Measurements from ENCODE around the gene IVD.
A peak's percentile ranks its signal among the peaks of the same experiment; 100 is the strongest.

IVD gene

GRCh38 chr15:40405501-40406381 is at the start of gene IVD:
TSS of gene IVD (plus strand) at chr15:40405795. CDS start at chr15:40405828, 33 bp downstream.
- DNase-seq (ENCODE audit: low spot score): peak; percentile 100

DNA sequence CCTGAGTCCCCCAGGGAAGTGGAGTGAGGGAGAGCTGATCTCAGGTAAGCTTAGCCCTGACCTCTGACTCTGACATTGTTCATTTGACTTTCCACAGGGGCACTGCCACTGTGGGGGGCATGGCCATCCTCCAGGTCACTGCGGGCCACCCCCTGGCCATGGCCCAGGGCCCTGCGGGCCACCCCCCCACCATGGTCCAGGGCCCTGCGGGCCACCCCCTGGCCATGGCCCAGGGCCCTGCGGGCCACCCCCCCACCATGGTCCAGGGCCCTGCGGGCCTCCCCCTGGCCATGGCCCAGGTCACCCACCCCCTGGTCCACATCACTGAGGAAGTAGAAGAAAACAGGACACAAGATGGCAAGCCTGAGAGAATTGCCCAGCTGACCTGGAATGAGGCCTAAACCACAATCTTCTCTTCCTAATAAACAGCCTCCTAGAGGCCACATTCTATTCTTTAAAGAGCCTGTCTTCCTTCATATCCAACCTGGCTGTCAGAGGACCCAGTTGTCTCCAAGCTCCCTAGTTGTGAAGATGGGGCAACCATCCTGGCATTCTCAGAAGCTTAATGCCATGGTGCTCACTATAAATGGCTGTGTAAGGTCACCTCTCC is 49.5 kb upstream of the IVD start:
- no peak for DNase-seq (ENCODE audit: low spot score)

- DNase-seq (ENCODE audit: low spot score): no peak
Observed at GRCh38 chr15:40357246-40357645, 48.3 kb upstream of the IVD start.

DNA sequence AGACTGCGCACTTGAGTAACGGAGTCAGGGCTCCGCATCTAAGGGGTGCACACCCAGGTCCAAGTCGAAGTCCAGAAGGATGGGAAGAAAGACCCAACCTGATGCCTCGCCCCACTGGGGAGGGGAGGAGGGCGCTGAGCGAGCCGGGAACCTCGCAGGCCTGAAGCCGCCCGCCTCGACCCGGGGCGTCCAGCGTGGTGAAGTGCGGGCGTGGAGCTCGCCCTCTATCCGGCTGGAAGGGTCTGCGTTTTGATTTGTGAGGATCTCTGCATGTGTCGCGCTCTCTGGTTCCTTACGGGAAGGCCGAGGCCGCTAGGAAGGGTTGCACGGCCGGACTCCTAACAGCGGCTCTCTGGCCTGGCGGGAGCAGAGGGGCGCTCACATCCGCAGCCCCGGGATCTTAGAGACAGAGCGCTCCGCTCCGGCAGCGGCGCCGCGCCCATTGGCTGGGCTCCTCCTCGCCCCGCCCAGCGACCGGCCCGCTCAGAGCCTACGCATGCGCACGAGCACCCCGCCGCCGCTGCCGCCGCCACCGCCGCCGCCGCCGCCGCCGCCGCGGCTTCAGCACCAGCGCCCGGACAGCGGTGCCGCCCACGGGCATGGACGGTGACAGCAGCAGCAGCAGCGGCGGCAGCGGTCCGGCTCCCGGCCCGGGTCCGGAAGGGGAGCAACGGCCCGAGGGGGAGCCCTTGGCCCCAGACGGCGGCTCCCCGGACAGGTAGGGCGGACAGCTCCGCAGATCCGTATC is 47.7 kb upstream of the IVD start, which contains the start of gene DISP2:
Gene DISP2, plus strand, starts transcription at position 497 of the 748 bp plus-strand sequence. Its CDS starts 103 bp downstream, at position 600.
- peak; percentile 99 for DNase-seq (ENCODE audit: low spot score)

DNA sequence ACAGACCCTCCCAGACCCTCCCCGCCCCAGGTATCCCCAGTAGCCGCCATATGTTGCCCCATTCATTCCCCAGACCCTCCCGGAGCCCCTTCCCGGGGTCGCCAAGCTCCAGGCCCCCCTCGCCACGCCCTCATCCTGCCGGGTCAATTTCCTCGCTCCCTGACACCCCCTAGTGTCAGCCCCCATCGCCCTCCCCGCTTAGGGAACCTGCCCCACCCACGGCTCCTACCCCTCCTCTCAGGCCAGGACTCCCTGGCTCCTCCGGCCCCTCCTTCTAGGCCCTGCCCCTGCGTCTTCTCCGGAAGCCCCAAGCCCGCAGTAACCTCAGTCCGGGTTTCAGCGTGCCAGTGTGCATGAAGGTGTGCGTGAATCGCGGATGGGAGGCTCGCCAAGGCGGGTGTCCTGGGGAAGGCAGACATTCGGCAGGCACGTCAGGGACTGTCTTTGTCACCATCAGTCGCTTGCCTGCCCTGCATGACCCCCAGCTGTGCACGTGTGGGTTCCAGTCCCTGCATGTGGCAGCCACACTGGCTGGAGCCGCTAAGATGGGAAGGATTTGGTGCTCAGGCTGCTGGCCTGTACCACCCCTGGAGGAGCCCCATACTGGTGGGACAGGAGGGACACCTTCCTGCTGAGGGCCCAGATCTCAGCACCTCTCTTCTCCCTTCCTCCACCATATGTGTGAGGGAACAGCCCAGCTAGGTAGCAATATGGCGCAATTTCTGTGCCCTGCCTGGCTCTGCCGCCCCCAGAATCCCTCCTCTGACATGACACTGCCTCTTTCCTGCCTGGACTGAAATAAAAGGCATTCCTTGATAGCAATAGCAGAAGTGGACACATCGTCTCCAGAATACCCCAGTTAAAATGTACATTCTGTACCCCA is 46.9 kb upstream of the IVD start:
- no peak for DNase-seq (ENCODE audit: low spot score)

DNA sequence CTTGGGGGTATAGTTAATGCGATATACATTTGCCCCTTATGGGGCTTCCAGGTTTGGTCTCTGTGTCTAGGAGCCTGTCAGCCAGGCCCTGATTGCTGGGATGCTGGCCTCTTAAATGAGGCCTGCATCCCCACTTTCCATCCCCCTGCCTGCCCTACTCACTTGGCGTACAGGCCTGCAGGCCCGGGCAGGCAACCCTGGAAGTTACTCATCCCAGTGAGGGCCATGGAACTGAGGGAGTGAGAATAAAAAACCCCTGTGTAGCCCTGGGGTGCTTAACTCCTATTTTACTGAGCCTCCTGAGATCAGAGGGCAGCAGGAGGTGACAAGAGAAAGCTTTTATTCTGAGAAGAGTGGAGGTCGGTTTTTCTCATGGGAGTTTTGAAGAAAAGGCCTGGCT is 45.6 kb upstream of the IVD start:
- DNase-seq (ENCODE audit: low spot score): no peak

- DNase-seq (ENCODE audit: low spot score): no peak
Observed at GRCh38 chr15:40361640-40362039, 44.0 kb upstream of the IVD start.

DNA sequence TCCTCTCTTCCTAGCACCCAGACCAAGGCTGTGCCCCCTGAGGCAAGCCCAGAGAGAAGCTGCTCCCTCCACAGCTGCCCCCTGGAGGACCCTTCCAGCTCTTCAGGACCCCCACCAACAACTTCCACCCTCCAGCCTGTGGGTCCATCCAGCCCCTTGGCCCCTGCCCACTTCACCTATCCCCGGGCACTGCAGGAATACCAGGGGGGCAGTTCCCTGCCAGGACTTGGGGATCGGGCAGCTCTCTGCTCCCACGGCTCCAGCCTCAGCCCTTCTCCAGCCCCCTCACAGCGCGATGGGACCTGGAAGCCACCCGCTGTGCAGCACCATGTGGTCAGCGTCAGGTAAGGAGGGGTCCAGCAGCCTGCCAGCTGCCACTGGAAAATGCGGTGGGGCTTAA is 42.0 kb upstream of the IVD start:
- no peak for DNase-seq (ENCODE audit: low spot score)

DNA sequence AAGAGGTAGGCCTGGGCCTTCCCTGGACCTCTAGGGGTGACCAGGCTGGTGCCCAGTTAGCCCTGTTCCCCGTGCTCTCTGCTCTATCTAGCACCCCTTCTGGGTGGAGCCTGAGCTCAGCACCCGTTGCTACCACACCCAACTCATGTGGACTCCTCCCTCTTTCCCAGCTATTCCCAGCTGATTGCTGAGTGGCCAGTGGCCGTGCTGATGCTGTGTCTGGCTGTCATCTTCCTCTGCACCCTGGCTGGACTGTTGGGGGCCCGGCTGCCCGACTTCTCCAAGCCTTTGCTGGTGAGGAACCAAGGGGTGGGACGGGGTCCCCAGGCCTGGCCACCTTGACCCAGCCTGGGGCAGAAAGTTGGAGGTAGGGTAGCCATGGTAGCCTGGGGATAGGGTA is 41.3 kb upstream of the IVD start:
- no peak for DNase-seq (ENCODE audit: low spot score)

DNA sequence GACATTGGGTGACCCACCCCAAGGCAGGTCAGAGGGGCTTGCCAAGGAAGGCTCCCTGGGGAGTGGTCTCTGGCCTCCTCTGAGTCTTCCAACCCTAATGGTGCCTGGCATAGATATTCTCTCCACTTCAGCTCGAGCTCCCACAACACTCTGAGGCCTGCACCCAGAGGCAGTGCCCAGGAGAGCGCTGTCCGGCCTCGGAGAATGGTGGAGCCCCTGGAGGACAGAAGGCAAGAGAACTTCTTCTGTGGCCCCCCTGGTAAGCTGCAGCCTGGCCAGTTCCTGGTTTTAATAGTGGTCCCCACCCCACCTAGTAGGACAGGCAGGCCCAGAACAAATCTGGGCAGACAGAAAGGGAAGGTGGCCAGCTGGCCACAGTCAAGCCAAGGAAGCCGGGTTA is 40.6 kb upstream of the IVD start:
- DNase-seq (ENCODE audit: low spot score): no peak

GRCh38 chr15:40365624-40366456 is 39.8 kb upstream of the IVD start:
- no peak for DNase-seq (ENCODE audit: low spot score)

DNA sequence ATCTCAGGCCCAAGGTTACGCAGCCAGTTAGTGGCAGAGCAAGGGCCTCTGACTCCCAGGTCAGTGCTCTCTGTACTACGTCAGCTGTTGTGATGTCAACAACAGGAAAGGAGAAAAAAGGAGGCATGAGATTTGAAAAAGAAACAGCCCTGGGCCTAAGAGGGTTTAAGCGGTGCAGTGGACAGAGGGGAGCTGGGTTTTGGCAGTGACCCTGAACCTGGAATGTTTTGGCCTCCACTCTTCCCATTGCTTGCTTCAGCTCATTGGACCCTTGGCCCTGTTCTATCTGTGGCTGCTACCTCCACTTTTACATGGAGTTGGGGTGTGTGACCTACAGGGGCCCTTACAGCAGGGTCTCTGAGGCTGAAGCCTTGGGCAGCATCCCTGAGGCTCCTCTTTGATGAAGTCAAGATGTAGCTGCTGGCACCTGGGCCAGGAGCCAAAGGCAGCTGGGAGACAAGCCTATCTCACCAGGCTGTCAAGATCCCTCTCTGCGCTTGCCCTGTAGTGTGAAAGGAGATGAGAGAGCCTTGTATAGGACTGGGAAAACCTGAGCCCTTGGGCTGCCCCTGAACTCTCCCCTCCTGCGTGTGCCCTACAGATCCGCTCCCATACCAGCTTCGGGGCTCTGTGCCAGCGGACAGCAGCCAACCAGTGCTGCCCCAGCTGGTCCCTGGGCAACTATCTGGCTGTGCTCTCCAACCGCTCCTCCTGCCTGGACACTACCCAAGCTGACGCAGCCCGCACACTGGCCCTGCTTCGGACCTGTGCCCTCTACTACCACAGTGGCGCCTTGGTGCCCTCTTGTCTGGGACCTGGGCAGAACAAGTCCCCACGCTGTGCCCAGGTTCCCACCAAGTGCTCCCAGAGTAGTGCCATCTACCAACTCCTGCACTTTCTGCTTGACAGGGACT is 38.9 kb upstream of the IVD start:
- no peak for DNase-seq (ENCODE audit: low spot score)

DNA sequence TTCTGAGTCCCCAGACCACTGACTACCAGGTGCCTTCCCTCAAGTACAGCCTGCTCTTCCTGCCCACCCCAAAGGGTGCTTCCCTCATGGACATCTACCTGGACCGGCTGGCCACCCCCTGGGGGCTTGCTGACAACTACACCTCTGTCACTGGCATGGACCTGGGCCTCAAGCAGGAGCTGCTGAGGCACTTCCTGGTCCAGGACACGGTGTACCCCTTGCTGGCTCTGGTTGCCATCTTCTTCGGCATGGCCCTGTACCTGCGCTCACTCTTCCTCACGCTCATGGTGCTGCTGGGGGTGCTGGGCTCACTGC is 38.3 kb upstream of the IVD start:
- no peak for DNase-seq (ENCODE audit: low spot score)

- peak; percentile 92 for DNase-seq (ENCODE audit: low spot score)
Observed at GRCh38 chr15:40367686-40368611, 37.6 kb upstream of the IVD start.

DNA sequence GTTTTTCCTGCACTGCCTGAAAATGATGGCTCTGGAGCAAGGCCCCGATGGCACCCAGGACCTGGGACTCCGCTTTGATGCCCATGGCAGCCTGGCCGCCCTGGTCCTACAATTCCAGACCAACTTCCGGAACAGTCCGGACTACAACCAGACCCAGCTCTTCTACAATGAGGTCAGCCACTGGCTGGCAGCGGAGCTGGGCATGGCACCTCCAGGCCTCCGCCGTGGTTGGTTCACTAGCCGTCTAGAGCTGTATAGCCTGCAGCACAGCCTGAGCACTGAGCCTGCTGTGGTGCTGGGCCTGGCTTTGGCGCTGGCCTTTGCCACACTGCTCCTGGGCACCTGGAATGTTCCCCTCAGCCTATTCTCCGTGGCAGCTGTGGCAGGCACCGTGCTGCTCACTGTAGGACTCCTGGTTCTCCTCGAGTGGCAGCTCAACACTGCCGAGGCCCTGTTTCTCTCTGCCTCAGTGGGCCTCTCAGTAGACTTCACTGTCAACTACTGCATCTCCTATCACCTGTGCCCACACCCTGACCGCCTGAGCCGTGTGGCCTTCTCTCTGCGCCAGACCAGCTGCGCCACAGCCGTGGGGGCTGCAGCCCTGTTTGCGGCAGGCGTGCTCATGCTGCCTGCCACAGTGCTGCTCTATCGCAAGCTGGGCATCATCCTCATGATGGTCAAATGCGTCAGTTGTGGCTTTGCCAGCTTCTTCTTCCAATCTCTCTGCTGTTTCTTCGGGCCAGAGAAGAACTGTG is 36.7 kb upstream of the IVD start:
- no peak for DNase-seq (ENCODE audit: low spot score)

GRCh38 chr15:40369474-40369869 is 36.1 kb upstream of the IVD start:
- DNase-seq (ENCODE audit: low spot score): no peak

DNA sequence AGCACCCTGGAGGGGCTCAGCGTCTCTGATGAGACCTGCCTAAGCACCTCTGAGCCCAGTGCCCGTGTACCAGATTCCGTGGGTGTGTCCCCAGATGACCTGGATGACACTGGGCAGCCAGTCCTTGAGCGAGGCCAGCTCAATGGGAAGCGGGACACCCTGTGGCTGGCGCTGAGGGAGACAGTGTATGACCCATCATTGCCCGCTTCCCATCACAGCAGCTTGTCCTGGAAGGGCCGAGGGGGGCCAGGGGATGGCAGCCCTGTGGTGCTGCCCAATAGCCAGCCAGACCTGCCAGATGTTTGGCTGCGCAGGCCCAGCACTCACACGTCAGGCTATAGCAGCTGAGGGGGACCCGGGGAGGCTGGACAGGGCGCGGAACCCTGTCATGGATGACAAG is 35.6 kb upstream of the IVD start:
- no peak for DNase-seq (ENCODE audit: low spot score)

DNA sequence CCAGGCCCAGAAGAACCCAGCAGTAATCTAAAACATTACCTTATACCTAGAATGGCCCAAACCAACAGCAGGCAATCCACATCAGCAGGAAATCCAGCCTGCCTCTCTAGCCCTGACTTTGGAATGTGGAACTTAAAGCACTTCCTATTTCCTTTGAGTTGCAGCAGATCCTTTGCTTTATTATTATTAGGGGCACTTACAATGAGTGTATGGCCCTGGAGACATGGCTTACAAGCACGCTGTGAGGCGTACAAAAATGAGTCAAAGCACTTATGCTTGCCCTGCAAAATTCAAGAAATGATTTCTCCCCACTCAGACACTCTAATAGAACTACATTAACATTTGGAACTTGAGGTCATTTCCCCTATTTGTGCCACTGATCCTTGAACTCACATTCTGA is 32.6 kb upstream of the IVD start:
- no peak for DNase-seq (ENCODE audit: low spot score)
